Measurements from ENCODE around the gene UPK2.

DNA sequence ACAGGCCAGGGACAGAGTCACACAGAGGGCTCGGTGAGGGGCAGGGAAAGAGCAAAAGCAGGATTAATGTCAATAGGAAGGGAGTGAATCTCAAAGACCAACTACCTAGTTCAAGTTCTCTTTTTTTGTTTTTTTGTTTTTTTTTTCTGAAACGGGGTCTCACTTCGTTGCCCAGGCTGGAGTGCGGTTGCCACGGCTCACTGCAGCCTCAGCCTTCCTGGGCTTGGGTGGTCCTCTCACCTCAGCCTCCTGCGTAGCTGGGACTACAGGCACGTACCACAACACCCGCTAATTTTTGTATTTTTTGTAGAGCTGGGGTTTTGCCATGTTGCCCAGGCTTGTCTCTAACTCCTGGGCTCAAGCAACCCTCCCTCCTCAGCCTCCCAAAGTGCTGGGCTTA is 20.7 kb upstream of the UPK2 start:
- TF ChIP-seq EZH2 (IDR thresholded peaks at IDR 0.05; ENCODE audit: insufficient read depth, poor library complexity, severe bottlenecking) (no peak), EZH2phosphoT487 (IDR thresholded peaks at IDR 0.05; ENCODE audit: insufficient read depth, low read depth) (no peak)
